Transverse colon (tissue), 4 donors: ENCODE measurements around the gene ZNF366.

Experiments used
- CTCF ChIP-seq, 5 experiments: fragments of 200-600 bp in 3 of 5; fragments of 450-650 bp in 2 of 5; sonication (generic) in 3 of 5; IDR thresholded peaks; 1 replicate in 2 of 5; 2 replicates in 3 of 5; pipeline ENCODE4 v1.5.1; 2016 to 2017; ENCODE audit warnings: antibody characterized with exemption in 5 of 5, inconsistent platforms in 3 of 5, mild to moderate bottlenecking in 2 of 5, moderate library complexity in 1 of 5
- EP300 ChIP-seq: sonication (generic); formaldehyde crosslinking; IDR thresholded peaks from one replicate; pipeline ENCODE4 v1.6.1; 2017; ENCODE audit warnings: antibody characterized with exemption, low read depth
- POLR2A ChIP-seq: fragments of 450-650 bp; IDR thresholded peaks from one replicate; pipeline ENCODE4 v1.6.1; 2016; ENCODE audit warnings: antibody characterized with exemption, mild to moderate bottlenecking, moderate library complexity
- POLR2AphosphoS5 ChIP-seq, 3 donors: sonication (generic); formaldehyde crosslinking; IDR thresholded peaks; one replicate each; pipeline ENCODE4 v1.6.1; 2016; ENCODE audit warnings: antibody characterized with exemption in 3 of 3

DNA sequence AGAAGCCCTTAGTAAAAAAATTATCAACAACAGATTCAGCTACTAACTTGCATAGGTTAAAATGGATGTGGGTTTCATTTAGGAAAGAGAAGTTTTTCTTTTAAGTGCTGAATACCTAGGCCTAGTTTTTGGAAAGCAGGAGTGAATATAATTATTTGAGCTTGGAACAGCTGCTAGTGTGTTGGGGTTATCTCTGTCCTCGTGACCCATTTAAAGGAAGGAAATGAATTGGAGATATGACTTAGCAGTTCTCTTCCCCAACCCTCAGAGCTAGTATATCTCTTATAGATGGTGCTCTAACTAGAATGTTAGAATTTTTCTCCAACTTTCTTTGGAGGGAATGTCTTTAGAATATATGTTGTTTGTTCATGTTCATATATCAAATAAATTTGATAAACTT is 38.6 kb downstream of the ZNF366 start:
- no peak for TF ChIP-seq POLR2A
- TF ChIP-seq CTCF (IDR thresholded peaks at IDR 0.05): no peak
- no peak for TF ChIP-seq POLR2AphosphoS5 (IDR thresholded peaks at IDR 0.05)
- no peak for TF ChIP-seq EP300
